GM12873 (cell line): ENCODE measurements around the gene NFAM1.

Experiments used
- CTCF ChIP-seq: IDR thresholded peaks from 2 replicates; pipeline ENCODE4 v1.5.1; 2012; ENCODE audit warnings: low read depth, mild to moderate bottlenecking, moderate library complexity, low read length, control low read depth; ENCODE audit not compliant: insufficient read depth; ENCODE audit errors: missing control alignments

NFAM1 gene

GRCh38 chr22:42400811-42401534 is 31.2 kb downstream of the NFAM1 start:
- TF ChIP-seq CTCF, result no peak

- no peak for TF ChIP-seq CTCF
These were observed 32.6 kb downstream of the NFAM1 start for GRCh38 chr22:42399315-42400271.

- TF ChIP-seq CTCF, result no peak
These were observed 34.6 kb downstream of the NFAM1 start for GRCh38 chr22:42397332-42398249.

- peak; percentile 35 for TF ChIP-seq CTCF
These were observed 35.4 kb downstream of the NFAM1 start for GRCh38 chr22:42396621-42397331.

GRCh38 chr22:42389143-42389542 is 43.1 kb downstream of the NFAM1 start:
- TF ChIP-seq CTCF, result no peak

- TF ChIP-seq CTCF, result no peak
These were observed 43.9 kb downstream of the NFAM1 start for GRCh38 chr22:42388130-42388797.
